K562 (cell line): ENCODE measurements around the gene MBD6. TPM values are rescaled to one million over a fixed set of nuclear protein-coding genes. Genes with fewer than 3 reads are reported as not detected.

Source experiments
- AFF1 ChIP-seq, 2 experiments: fragments of 450-650 bp; IDR thresholded peaks; 2 replicates each; pipeline ENCODE4 v1.6.1; 2018; ENCODE audit warnings: mild to moderate bottlenecking in 2 of 2, low read depth in 1 of 2; ENCODE audit not compliant: partially characterized antibody in 2 of 2
- BCL6 ChIP-seq: fragments of 250-450 bp; sonication (Bioruptor Pico); IDR thresholded peaks from 2 replicates; pipeline ENCODE4 v1.4.0; 2020
- BHLHE40 ChIP-seq: IDR thresholded peaks from 2 replicates; pipeline ENCODE4 v1.6.1; 2011; ENCODE audit warnings: low read length, improper control_type of control experiment
- MYBL2 ChIP-seq, 2 experiments: fragments of 450-650 bp in 1 of 2; sonication (generic) in 1 of 2; formaldehyde crosslinking in 1 of 2; IDR thresholded peaks; 2 replicates each; pipeline versions ENCODE4 v1.6.1 to v1.8.1; 2017 to 2022; ENCODE audit warnings: borderline replicate concordance in 1 of 2, inconsistent platforms in 1 of 2, low read depth in 1 of 2, mild to moderate bottlenecking in 1 of 2, missing genetic modification reagents in 1 of 2, moderate library complexity in 1 of 2
- NFE2 ChIP-seq: IDR thresholded peaks from 2 replicates; pipeline ENCODE4 v1.6.1; 2014; ENCODE audit warnings: antibody characterized with exemption, low read depth
- NFRKB ChIP-seq: fragments of 450-650 bp; IDR thresholded peaks from 2 replicates; pipeline ENCODE4 v1.6.1; 2016; ENCODE audit warnings: low read depth
- PKNOX1 ChIP-seq: fragments of 450-650 bp; IDR thresholded peaks from 2 replicates; pipeline ENCODE4 v1.6.1; 2016
- polyA plus RNA-seq, 8 experiments: library from polyadenylated mRNA; depleted of rRNA in 4 of 8; stranded (reverse) in 5 of 8; unstranded in 3 of 8; fragments of >200 nt; fragmentation: Nextera tagmentation in 2 of 8; fragmentation: Illumina TruSeq in 1 of 8; extraction: Ambion mirVana in 2 of 8; extraction: Trizol in 1 of 8; gene quantifications; 2 replicates each; pipeline versions ENCODE4 v1.2.1 to v1.2.3, GENCODE V29; 2011 to 2014; ENCODE audit warnings: inconsistent platforms in 1 of 8, missing spikeins in 1 of 8
- total RNA-seq, 7 experiments: library from RNA; depleted of rRNA in 6 of 7; stranded (reverse); fragments of >200 nt in 6 of 7; fragmentation: Illumina TruSeq in 2 of 7; extraction: Trizol in 2 of 7; gene quantifications; 2 replicates each; pipeline versions ENCODE4 v1.2.1 to v1.2.3, GENCODE V29; 2011 to 2021; ENCODE audit warnings: low replicate concordance in 1 of 7
- TF ChIP-seq, protein P1 (sequence below): IDR thresholded peaks from 2 replicates; pipeline ENCODE4 v1.6.1; 2014; ENCODE audit warnings: antibody characterized with exemption
- TF ChIP-seq, protein P2 (sequence below), 2 experiments: fragments of 250-450 bp in 1 of 2; fragments of 450-650 bp in 1 of 2; sonication (Bioruptor Pico) in 1 of 2; IDR thresholded peaks; 2 replicates each; pipeline versions ENCODE4 v1.6.1 to v1.8.0; 2016 to 2021; ENCODE audit warnings: mild to moderate bottlenecking in 2 of 2, moderate library complexity in 2 of 2, missing compliant biosample characterization in 1 of 2, missing genetic modification characterization in 1 of 2
- TF ChIP-seq, protein P3 (sequence below): fragments of 450-650 bp; IDR thresholded peaks from 2 replicates; pipeline ENCODE4 v1.6.1; 2016; ENCODE audit warnings: mild to moderate bottlenecking

The MBD6 gene
- total and polyA plus RNA-seq, 9 of the 15 experiments (the other 6 are each of a cell fraction or from before 2014, with no cell fraction given), result 2.0 to 54.8 (median 3.8) TPM

- TF ChIP-seq AFF1 (IDR thresholded peaks at IDR 0.05; ENCODE audit: low read depth in 1 of 2, partially characterized antibody in 2 of 2) (peak; percentile 80 to 90), NFRKB (peak; percentile 87), BHLHE40 (peak; percentile 92), NFE2 (no peak), BCL6 (CRISPR knock-in tag) (0 out of 2 replicates have a peak, but pooled peaks have one; percentile 4), MYBL2 (IDR thresholded peaks at IDR 0.05; ENCODE audit: low read depth) (no peak), MYBL2 (CRISPR knock-in tag; IDR thresholded peaks at IDR 0.05; ENCODE audit: borderline replicate concordance) (no peak), PKNOX1 (peak; percentile 95)
- TF ChIP-seq, protein P1, sequence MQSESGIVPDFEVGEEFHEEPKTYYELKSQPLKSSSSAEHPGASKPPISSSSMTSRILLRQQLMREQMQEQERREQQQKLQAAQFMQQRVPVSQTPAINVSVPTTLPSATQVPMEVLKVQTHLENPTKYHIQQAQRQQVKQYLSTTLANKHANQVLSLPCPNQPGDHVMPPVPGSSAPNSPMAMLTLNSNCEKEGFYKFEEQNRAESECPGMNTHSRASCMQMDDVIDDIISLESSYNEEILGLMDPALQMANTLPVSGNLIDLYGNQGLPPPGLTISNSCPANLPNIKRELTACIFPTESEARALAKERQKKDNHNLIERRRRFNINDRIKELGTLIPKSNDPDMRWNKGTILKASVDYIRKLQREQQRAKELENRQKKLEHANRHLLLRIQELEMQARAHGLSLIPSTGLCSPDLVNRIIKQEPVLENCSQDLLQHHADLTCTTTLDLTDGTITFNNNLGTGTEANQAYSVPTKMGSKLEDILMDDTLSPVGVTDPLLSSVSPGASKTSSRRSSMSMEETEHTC, result peak; percentile 76
- TF ChIP-seq, protein P2, sequence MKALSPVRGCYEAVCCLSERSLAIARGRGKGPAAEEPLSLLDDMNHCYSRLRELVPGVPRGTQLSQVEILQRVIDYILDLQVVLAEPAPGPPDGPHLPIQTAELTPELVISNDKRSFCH (CRISPR knock-in tag; IDR thresholded peaks at IDR 0.05), result no peak
- TF ChIP-seq, protein P2 (tag; IDR thresholded peaks at IDR 0.05), result peak; percentile 83
- TF ChIP-seq, protein P3, sequence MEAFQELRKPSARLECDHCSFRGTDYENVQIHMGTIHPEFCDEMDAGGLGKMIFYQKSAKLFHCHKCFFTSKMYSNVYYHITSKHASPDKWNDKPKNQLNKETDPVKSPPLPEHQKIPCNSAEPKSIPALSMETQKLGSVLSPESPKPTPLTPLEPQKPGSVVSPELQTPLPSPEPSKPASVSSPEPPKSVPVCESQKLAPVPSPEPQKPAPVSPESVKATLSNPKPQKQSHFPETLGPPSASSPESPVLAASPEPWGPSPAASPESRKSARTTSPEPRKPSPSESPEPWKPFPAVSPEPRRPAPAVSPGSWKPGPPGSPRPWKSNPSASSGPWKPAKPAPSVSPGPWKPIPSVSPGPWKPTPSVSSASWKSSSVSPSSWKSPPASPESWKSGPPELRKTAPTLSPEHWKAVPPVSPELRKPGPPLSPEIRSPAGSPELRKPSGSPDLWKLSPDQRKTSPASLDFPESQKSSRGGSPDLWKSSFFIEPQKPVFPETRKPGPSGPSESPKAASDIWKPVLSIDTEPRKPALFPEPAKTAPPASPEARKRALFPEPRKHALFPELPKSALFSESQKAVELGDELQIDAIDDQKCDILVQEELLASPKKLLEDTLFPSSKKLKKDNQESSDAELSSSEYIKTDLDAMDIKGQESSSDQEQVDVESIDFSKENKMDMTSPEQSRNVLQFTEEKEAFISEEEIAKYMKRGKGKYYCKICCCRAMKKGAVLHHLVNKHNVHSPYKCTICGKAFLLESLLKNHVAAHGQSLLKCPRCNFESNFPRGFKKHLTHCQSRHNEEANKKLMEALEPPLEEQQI, result 0 out of 2 replicates have a peak, but pooled peaks have one; percentile 38
Measured at GRCh38 chr12:57522011-57522886, at the start of gene MBD6 (continued).
